Gastrocnemius medialis (tissue), 4 donors: Measurements from ENCODE around the gene LRRN2. TPM values are rescaled to one million over a fixed set of nuclear protein-coding genes. Genes with fewer than 3 reads are reported as not detected.

ENCODE experiments used
- ATAC-seq, 2 donors: fragments of 150-250 bp; one replicate each; pipeline ENCODE4 v1.9.1; 2016
- DNase-seq, 2 donors: peaks; one replicate each; pipeline ENCODE4 v3.0.0-alpha.2; 2019
- H3K27ac ChIP-seq, 4 donors: fragments of 200-600 bp; sonication (generic); 1 replicate in 1 of 4; 2 replicates in 3 of 4; pipeline ENCODE4 v1.5.1; 2016 to 2018; ENCODE audit warnings: mild to moderate bottlenecking in 2 of 4, moderate library complexity in 1 of 4
- H3K27me3 ChIP-seq, 3 donors: fragments of 200-600 bp; sonication (generic) in 2 of 3; 1 replicate in 1 of 3; 2 replicates in 2 of 3; pipeline versions ENCODE4 v1.5.1 to v1.6.0; 2016 to 2019; ENCODE audit warnings: mild to moderate bottlenecking in 1 of 3, moderate library complexity in 1 of 3
- H3K36me3 ChIP-seq, 2 donors: fragments of 200-600 bp; sonication (generic) in 1 of 2; one replicate each; pipeline ENCODE4 v1.5.1; 2017 to 2018
- H3K4me1 ChIP-seq, 2 donors: fragments of 200-600 bp; sonication (generic) in 1 of 2; one replicate each; pipeline ENCODE4 v1.5.1; 2016 to 2017; ENCODE audit warnings: mild to moderate bottlenecking in 2 of 2
- H3K4me3 ChIP-seq, 4 donors: fragments of 200-600 bp; sonication (generic) in 3 of 4; 1 replicate in 1 of 4; 2 replicates in 3 of 4; pipeline ENCODE4 v1.5.1; 2016 to 2019; ENCODE audit warnings: mild to moderate bottlenecking in 2 of 4
- H3K9me3 ChIP-seq, 3 donors: fragments of 200-600 bp; sonication (generic) in 2 of 3; 1 replicate in 1 of 3; 2 replicates in 2 of 3; pipeline ENCODE4 v1.5.1; 2016 to 2019
- POLR2A ChIP-seq, 2 donors: fragments of 450-650 bp; IDR thresholded peaks; one replicate each; pipeline ENCODE4 v1.6.1; 2017; ENCODE audit warnings: antibody characterized with exemption in 2 of 2, mild to moderate bottlenecking in 2 of 2, moderate library complexity in 2 of 2
- in situ Hi-C, 4 donors: fragments of 200-750 bp; cut with MboI; loops; one replicate each; pipeline versions ENCODE4 v1.15.0 to v1.8.0; 2017; ENCODE audit warnings: low sequenced_read_pairs in 4 of 4
- intact Hi-C: fragments of 100-400 bp; cut with DNase I; formaldehyde crosslinking; loops from one replicate; pipeline ENCODE4 v1.15.1; 2023; ENCODE audit warnings: low total_unique reads
- total RNA-seq, 4 donors: library from RNA; depleted of rRNA; stranded (reverse); fragments of >200 nt; gene quantifications; one replicate each; pipeline versions ENCODE4 v1.1.0 to v1.2.3, GENCODE V29; 2016
- TF ChIP-seq, protein P1 (sequence below), 5 experiments: fragments of 450-650 bp in 3 of 5; fragments of 200-600 bp in 2 of 5; sonication (generic) in 2 of 5; IDR thresholded peaks in 4 of 5; conservative IDR thresholded peaks in 1 of 5; 1 replicate in 4 of 5; 2 replicates in 1 of 5; pipeline ENCODE4 v1.5.1; 2016 to 2019; ENCODE audit warnings: antibody characterized with exemption in 5 of 5, mild to moderate bottlenecking in 3 of 5, moderate library complexity in 3 of 5

LRRN2 gene
- total RNA-seq, 4 donors from 2014 or later, result 0.46 to 1.1 (median 0.93) TPM

- no peak for TF ChIP-seq POLR2A (IDR thresholded peaks at IDR 0.05)
- TF ChIP-seq, protein P1, sequence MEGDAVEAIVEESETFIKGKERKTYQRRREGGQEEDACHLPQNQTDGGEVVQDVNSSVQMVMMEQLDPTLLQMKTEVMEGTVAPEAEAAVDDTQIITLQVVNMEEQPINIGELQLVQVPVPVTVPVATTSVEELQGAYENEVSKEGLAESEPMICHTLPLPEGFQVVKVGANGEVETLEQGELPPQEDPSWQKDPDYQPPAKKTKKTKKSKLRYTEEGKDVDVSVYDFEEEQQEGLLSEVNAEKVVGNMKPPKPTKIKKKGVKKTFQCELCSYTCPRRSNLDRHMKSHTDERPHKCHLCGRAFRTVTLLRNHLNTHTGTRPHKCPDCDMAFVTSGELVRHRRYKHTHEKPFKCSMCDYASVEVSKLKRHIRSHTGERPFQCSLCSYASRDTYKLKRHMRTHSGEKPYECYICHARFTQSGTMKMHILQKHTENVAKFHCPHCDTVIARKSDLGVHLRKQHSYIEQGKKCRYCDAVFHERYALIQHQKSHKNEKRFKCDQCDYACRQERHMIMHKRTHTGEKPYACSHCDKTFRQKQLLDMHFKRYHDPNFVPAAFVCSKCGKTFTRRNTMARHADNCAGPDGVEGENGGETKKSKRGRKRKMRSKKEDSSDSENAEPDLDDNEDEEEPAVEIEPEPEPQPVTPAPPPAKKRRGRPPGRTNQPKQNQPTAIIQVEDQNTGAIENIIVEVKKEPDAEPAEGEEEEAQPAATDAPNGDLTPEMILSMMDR (IDR thresholded peaks at IDR 0.05 in 4 of 5, conservative IDR thresholded peaks at IDR 0.05 in 1 of 5), result no peak
- Histone ChIP-seq H3K4me1 (no peaks in the 10 kb centered on the region), H3K27ac (no peak overlapping the region), H3K36me3 (peaks cover 0 to 37% of the 10 kb centered on the region in 2 donors), H3K9me3 (no peaks in the 10 kb centered on the region), H3K4me3 (no peak overlapping the region), H3K27me3 (no peaks in the 10 kb centered on the region)
- intact Hi-C loops, result loop anchor here (5.0 kb wide), 1 partner anchor 194 kb away; no protein-coding TSS in a partner anchor
- in situ Hi-C loops, result loop anchor here (5.0 to 25.0 kb wide), 3 partner anchors 236 to 244 kb away; no protein-coding TSS in a partner anchor
- DNase-seq (no peak), ATAC-seq (no peak)
Observed at GRCh38 chr1:204568576-204569315, 116.8 kb downstream of the LRRN2 start.

Other genes starting within 250 kb of the LRRN2 start
- gene PIK3C2B, start 190.9 kb downstream of the LRRN2 start, total RNA-seq, result 1 to 10 TPM; 2.8 to 6.0 (median 3.8) TPM
- 10 to 100 TPM; 15.1 to 44.0 (median 28.9) TPM for gene MDM4, start 169.3 kb downstream of the LRRN2 start, total RNA-seq
- 1 to 10 TPM in 3 of 4 donors, under 1 TPM in 1; 0.75 to 4.7 (median 2.4) TPM for gene NFASC, start 185.1 kb upstream of the LRRN2 start, total RNA-seq